ENCODE measurements around the gene DNA2.

DNA2 gene

GRCh38 chr10:68367121-68367520 lies 104.7 kb downstream of the DNA2 start:
- POLR2A ChIA-PET, result no interaction called here
- CTCF ChIA-PET, result interaction anchor here (1.6 kb wide), 1 partner anchor 19 kb away, joined by 5 read pairs; no protein-coding TSS in a partner anchor
- no peak for DNase-seq (ENCODE audit: extremely low spot score)
- no peak for TF ChIP-seq CTCF (IDR thresholded peaks at IDR 0.05; ENCODE audit: control extremely low read depth, extremely low read depth, low read depth, missing control alignments)

- DNase-seq (ENCODE audit: extremely low spot score), result no peak
- TF ChIP-seq CTCF (IDR thresholded peaks at IDR 0.05; ENCODE audit: control extremely low read depth, extremely low read depth, low read depth, missing control alignments), result no peak
- ChIA-PET POLR2A (no interaction called here), CTCF (interaction anchor here (1.6 kb wide), 1 partner anchor 18 kb away, joined by 5 read pairs; no protein-coding TSS in a partner anchor)
Observed at GRCh38 chr10:68366600-68366999, 105.2 kb downstream of the DNA2 start.

- CTCF ChIA-PET, result interaction anchor here (4.7 kb wide), 1 partner anchor 18 kb away, joined by 26 read pairs; no protein-coding TSS in a partner anchor
- POLR2A ChIA-PET, result no interaction called here
- no peak for DNase-seq (ENCODE audit: extremely low spot score)
- no peak for TF ChIP-seq CTCF (IDR thresholded peaks at IDR 0.05; ENCODE audit: control extremely low read depth, extremely low read depth, low read depth, missing control alignments)
Observed at GRCh38 chr10:68365611-68366010, 106.2 kb downstream of the DNA2 start.

GRCh38 chr10:68364101-68364886 lies 107.5 kb downstream of the DNA2 start:
- CTCF ChIA-PET, result interaction anchor here (0.9 to 4.7 kb wide), 4 partner anchors 9 to 43 kb away, joined by 3 to 26 read pairs (median 5); partner anchors contain the start of gene RUFY2
- POLR2A ChIA-PET, result no interaction called here
- no peak for DNase-seq (ENCODE audit: extremely low spot score)
- TF ChIP-seq CTCF (IDR thresholded peaks at IDR 0.05; ENCODE audit: control extremely low read depth, extremely low read depth, low read depth, missing control alignments), result no peak

All from GM10248 (cell line).